ENCODE data around the gene STMN3.
"Not testable (repeated sequence)": the region's sequence is repeated elsewhere in the genome, so short reads cannot be mapped to it uniquely, and the experiment has no call there.

STMN3 gene

DNA sequence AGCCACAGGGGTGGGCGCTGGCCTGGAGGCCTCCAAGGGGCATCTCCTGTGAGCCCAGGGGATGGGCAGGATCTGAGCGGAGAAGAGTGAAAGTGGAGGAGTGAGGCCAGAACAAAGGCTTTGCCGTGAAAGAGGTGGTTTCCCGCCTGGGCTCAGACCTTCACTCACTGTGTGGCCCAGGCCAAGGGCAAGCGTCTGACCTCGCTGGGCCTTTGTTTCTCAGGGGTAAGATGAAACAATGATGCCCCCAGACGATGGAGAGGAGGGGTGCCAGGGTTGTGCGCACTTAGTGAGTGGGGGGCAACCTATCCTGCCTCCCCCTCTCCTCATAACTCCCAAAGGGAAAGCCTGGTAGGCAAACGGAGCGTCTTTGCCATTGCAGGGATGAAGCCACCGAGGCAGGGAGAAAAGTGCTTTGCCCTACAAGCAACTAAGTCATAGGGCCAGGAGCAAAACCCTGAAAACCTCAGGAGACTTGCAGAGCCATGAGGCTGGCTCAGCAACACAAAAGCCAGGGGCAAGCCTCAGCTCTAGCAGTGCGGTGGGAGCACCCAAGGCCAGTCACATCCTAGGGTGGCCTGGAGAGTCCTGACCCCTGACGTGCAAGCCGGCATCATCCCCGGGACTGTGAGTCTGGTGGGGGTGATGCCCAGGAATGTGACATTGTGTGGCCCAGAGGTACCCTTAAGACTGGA, 897 bp upstream of the STMN3 start:
- DNase-seq = no peak

DNA sequence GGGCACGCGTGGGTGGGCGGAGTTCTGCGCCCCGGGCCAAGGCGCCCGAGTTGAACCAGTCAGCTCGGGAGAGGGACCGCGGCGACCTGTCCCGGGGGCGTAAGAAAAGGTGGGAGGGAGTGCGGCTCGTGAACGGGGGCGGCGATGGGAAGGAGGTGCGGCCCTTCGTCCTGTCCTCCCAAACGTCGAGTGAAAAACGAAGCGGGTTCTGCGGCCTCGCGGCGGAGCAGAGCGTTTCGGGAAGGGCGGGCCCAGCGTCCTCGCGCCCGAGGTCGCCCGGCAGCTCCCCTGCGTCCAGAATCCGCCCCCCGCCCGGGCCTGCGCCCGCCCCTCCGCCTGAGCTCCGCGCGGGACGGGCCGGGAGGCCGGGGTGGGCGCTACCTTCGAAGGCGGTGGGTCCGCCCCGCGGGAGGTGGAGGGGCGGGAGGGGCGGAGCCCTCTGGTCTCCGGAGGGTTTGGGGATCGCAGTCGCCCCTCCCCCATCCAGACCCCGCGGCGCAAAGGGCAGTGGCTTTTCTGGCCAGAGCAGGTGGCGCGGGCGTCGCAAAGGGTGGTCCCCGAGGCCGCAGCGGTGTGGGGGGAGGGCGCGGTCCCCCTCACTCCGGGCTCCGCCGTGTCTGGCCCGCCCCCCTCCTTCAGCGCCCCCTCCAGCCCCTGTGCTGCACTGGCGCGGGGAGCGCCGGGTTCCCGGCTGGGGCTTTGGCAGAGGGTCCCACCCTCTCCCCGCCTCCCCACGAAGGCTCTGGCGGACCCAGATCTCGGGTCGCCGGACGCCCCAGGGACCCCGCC, 838 bp downstream of the STMN3 start:
- DNase-seq = peak; percentile 16

DNA sequence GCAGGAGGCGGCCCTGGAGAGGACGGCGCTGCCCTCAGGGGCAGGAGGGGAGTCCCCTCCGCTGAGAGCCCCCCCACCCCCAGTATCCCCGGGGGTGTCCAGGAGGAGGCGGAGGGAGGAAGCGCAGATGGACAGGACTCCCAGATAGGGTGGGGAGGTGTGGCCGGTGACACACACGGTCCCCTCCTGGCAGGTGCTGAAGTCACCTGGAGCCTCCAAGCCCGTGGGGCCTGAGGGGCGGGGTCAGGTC, 1.4 kb downstream of the STMN3 start:
- DNase-seq = no peak

DNA sequence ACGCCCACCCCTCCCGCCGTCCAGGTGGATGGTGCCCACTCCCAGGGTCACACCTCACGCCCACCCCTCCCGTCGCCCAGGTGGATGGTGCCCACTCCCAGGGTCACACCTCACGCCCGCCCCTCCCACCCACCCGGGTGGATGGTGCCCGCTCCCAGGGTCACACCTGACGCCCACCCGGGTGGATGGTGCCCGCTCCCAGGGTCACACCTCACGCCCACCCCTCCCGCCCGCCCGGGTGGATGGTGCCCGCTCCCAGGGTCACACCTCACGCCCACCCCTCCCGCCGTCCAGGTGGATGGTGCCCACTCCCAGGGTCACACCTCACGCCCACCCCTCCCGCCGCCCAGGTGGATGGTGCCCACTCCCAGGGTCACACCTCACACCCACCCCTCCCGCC, 2.7 kb downstream of the STMN3 start:
- not testable (repeated sequence) for DNase-seq

DNA sequence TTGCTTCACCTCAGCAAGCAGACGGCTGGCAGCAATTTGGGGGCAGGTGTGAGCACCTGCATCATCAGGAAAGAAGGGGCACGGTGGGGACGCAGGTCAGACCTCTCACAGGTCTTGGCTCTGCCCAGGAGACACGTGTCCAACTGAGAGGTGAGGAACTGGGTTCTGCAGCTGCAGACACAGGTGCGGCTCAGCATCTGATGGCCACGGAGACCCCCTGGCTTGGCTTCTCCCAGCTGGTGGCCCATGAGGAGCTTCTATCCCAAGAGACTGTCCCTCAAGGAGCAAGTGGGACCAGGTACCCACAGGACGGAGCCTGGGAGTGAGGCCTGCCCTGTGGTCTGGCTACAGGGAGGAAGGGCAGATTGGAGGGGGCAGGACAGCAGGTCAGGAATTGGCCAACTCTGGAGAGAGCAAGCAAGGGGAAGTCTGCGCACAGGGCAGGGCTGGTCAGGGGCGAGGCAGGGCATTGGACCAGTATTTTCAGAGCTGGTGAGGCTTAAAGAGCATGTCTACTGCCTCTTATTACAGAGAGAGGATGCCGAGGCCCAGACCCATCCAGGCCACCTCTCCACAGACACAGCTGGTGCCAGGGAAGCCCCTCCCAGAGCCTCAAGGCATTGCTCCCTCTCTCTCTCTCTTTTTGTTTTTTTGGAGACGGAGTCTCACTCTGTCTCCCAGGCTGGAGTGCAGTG, 4.2 kb downstream of the STMN3 start:
- no peak for DNase-seq

DNA sequence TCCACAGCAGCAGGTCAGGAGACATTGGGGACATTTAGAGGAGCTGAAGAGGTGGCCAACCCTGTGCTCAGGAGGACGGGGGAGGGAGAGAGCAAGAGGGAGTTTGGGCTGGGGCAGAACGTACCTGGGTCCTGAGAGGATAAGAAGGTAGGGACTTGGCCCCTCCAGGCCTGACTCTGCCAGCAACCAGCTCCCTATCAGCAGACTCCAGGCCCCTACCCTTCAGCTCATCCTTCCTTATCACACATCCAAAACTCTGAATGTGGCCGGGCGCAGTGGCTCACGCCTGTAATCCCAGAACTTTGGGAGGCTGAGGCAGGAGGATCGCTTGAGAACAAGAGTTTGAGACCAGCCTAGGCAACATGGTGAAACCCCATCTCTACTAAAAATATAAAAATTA, 5.0 kb downstream of the STMN3 start:
- DNase-seq = no peak

DNA sequence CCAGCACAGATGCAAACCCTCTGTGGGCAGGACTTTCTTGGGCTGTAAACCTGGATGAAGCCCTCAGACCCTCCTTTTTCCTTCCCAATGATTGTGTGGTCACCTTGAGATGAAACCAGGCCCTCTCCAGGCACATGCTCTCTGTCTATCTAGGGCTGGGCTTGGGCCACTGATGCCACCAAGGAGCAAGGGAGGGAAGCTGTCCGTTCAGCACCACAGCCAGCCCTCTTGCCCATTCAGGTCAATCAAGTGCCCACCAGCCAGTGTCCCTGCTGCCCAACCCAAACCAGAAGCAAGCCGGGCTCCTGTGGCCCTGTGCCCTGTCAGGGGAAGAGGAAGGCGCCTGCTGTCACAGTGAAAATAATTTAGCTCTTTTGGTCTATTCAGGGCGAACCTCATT, 8.0 kb downstream of the STMN3 start:
- no peak for DNase-seq

DNA sequence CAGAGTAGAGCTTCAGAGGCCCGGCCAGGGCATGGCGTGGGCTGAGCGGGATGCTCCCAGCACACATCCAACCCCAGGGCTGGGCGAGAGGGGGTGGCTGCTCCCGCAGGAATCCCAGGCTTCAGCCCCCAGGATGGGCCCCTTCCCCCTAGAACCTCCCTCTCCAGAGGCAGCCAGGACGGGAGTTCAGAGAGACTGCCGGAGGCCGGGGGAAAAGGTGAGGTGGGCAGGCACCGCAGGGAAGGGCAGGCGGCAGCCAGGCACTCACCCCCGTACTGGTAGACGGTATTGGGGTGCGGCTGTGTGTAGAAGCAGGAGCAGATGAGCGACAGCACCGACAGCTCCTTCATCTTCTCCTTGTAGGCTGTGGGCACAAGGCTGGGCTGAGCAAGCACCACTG, 9.3 kb downstream of the STMN3 start:
- DNase-seq = no peak

DNA sequence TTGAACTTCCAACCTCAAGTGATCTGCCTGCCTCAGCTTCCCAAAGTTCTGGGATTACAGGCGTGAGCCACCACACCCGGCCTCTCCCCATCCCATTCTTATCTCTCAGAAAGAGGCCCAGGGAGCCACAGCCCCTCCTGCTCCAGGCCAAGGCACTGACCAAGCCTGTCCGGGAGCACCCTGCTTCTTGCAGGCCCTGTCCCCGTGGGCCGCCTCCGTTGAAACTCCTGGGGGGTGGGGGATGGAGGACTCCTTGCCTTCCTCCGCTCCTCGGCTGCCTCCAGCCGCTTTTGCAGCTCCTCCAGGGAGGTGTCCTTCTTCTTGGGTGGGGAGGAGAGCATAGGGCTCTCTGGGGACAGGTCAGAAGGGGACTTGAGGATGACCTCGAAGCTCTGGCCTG, 9.7 kb downstream of the STMN3 start:
- no peak for DNase-seq

DNA sequence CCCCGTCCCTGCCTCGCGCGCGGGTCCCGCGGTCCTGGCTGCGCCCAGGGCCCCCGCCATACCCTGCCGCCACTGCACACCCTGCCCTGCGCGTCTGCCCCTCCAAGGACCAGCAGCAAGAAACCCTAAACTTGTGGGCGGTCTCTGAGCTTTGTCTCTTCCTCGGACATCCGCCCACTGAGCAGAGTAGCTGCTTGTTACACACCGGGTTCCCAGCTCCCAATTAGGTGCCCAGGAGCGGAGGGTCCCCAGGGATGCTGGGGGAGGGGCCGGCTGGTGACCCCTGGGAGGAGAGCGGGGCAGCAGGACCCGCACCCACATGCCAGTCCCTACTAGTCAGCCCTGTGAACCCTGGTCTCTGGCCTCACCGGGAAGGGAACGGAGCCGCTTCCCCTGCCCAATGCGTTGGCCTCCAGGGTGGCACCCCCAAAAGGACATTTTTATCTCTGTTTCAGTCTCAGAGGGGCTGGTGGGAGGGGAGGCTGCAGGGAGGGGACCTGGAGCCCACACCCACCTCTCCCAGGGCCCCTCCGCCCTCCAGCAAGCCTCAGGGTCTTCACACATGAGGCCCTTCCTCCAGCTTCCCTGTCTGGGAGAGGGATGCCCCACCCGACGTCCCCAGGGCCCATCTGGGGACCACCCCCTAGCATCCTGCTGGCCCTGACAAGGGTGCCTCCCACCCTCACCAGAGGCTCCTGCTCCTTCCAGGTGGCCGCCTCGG, 10.5 kb downstream of the STMN3 start:
- no peak for DNase-seq

DNA sequence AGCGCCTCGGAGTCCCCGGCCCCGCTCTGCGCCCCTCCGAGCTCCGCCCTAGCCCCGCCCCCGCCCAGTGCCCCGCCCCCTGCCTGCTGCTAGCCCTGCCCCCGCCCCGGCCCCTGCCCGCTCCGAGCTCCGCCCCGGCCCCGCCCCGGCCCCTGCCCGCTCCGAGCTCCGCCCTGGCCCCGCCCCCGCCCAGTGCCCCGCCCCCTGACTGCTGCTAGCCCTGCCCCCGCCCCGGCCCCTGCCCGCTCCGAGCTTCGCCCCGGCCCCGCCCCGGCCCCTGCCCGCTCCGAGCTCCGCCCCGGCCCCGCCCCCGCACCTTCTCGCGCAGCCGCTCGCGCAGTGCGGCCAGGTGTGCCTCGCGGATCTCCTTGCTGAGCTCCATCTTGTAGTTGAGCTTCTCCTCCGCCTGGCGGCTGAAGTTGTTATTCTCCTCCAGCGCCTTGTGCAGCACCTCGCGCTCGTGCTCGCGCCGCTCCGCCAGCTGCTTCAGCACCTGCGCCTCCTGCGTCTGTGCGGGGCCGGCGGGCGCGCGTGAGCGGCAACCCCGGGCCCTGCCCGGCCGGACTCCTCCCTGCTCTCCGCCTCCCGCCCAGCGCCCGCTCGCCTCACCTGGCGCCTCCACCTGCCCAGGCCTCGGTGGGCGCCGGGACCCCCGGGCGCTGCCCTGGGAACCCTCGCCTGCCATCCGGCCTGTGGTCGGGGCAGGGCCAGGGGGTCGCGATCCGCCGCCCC, 11.3 kb downstream of the STMN3 start:
- peak; percentile 39 for DNase-seq

DNA sequence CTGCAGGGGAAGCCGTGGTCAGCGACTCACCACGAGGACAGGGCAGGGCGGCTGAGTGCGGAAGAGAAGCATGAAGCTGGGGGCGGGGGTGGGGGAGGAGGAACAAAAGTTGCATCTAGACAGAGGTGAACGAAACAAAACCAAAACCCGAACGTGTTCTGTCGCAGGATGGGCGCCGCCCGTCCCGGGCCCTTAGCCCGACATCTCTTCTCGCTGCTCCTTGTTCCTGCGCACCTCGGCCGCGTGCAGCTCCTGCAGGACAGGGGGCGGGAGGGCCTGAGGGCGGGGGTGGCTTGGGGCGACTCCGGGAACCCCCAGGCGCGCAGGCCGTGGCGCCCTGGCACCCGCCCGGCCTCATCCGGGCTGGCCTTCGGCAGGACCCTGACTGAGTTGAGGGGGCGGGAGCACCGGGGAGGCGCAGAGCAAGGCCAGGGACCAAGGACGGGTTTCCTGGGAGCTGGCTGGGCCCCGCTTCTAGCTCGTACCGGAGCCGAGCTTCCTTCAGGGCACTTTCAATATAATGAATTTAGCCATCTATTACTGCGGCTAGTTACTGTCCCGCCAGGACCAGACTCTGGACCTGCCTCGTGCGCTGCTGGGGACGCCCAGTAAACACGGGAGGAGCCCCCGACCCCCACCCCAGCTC, 12.0 kb downstream of the STMN3 start:
- DNase-seq = no peak

DNA sequence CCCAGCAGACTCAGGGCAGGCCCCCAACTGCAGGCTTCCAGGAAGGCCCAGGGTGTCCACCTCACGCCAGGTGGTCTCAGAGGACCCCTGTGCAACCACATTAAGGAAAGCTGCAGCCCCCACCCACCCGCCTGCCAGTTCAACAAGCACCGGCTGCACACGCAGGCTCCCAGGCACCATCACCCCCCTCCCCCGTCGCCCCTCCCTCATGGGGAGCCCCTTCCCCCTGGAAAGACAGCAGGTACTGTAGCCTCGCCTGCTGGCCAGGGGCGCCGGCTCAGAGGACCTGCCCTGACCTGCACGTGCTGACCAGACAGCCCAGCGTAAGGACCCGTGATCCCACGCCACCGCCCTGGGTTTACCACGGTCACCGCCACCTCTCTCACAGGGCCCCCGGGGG, 12.5 kb downstream of the STMN3 start:
- not testable (repeated sequence) for DNase-seq

DNA sequence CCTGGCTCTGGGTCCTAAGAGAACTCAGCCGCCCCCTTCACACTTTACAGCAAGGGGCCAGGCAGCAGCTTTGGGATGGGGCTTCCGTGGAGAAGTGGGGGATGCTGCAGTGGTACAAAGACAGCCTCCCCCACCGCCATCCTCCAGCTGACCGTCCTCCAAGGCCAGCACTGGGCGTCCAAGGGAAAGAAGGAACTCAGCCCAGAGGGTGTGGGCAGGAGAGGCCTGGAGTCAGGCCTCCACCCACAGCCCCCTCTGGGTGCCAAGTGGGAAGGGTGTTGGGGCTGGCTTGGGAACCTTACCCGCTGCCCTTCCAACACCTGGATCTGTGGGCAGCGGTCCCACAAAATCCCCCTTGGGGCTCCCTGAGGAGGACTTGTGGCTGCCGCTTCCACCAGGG, 13.1 kb downstream of the STMN3 start:
- no peak for DNase-seq

DNA sequence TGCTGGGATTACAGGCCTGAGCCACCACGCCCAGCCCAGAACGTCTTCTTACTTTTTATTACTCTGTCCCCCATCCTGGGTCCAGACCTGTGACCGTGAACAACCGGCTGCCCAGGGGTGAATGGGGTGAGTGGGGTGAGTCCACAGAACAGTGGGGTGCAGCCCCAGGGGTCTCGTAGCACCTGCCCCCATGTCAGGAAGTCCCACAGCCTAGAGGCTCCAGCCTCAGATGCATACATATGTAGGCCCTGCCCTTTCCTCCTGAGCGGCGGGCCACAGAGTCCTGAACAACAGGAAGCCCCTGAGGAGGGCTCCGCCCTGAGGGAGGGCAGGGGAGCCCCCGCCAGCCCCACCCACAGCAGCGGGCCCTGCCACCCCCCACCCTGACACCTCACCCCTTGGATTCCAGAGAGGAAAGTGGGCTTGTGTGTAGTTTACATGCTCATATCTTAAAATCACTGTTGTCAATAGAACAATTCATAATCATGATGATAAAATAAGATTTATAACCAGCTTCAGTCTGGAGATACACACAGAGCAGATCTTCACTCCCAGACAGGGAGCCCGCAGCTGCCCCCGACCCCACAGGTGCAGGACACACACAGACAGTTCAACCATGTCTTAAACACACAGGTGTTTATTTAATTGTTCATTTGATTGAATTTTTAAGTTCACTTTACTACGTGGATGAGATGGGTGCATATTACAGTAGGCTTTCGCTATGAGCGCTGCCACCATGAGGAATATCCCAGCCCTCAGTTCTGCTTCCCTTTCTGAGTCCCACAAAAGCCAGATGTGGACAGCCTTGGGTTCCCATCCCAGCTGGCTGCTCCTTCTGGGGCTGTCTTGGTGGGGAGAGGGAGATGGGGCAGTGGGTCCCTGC, 13.9 kb downstream of the STMN3 start:
- DNase-seq = no peak

DNA sequence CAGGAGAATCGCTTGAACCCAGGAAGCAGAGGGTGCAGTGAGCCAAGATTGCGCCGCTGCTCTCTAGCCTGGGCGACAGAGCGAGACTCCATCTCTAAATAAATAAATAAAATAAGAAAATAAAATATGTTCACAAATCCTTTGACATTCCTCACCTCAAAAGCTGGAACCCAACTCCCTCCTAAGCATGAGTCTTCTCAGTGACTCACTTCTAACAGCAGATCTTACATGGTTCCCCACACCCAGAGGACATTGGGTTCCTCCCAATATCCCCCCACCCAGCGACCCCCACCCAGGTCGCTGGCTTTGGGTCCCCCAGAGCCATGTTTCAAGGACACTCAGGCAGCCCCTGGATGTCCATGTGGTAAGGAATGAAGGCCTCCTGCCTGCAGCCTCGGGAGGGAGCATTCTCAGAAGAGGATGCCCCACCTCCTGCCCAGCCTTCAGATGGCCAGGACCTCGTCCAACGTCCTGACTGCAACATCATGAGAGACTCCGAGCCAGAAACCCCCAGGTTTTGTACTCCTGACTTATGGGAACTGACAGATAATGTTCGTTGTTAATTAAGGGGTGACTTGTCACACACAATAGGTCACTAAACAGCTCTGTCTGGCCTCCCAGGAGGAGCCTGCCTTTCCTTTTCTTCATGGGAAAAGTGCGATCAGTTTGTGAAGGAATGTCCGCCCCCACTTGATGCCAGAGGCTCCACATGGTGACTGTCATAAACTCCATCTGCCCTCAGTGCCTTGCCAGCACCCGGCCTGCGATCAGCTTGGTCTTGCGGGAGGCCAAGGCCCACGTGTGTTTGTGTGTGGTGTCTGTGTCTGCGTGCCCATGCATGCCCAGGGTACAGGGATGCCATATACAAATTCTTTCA, 16.2 kb downstream of the STMN3 start:
- DNase-seq = peak; percentile 24

DNA sequence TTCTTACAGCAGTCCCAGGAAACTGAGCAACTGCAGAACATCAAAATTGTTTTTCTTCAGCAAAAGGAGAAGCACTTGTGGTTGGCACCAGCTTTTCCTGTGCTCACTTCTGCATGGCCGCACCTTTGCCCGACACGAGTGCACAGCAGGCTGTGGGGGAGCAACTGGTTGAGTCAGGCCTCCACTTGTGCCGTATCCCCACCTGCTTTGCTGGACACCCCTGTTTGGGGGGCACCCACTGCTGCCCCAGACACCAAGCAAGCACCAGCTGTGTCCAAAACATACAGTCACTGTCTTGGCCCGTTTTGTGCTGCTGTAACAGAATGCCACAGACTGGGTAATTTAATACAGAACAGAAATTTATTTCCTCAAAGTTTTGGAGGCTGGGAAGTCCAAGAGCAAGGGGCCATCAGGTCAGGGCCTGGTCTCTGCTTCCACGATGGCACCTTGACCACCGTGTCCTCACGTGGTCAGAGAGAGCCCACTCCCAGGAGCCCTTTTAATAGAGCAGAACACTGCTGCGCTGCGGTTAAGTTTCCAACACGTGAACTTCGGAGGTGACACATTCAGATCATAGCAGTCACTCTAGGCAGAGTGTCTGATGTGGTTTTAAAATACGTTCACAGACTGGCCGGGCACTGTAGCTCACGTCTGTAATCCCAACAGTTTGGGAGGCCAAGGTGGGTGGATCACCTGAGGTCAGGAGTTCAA, 17.6 kb downstream of the STMN3 start:
- DNase-seq = no peak

DNA sequence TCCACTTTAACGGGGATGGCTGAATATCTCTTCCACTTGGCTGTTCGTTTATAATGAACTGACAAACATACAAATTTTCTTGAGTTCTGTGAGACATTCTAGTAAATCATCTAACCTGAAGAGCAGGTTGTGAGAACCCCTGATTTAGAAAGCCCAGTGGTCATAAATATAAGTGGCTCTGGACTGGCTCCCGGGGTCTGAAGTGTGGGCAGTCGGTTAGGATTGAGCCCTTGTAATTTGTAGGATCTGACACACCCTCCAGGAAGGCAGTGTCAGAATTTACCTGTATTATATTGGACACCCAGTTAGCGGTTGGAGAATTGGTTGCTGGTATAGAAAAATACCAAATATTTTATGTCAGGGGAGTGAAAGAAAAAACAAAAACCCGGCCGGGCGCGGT, 19.5 kb downstream of the STMN3 start:
- no peak for DNase-seq

DNA sequence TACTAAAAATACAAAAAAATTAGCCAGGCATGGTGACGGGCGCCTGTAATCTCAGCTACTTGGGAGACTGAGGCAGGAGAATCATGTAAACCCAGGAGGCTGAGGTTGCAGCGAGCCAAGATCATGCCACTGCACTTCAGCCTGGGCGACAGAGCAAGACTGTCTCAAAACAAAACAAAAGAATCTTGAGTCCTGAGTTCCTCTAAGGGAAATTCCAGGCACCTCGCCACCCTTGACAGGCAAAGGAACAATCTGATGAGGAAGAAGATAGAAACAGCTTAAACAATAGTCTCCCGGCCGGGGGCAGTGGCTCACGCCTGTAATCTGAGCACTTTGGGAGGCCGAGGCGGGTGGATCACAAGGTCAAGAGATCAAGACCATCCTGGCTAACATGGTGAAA, 21.8 kb downstream of the STMN3 start:
- DNase-seq = not testable (repeated sequence)

DNA sequence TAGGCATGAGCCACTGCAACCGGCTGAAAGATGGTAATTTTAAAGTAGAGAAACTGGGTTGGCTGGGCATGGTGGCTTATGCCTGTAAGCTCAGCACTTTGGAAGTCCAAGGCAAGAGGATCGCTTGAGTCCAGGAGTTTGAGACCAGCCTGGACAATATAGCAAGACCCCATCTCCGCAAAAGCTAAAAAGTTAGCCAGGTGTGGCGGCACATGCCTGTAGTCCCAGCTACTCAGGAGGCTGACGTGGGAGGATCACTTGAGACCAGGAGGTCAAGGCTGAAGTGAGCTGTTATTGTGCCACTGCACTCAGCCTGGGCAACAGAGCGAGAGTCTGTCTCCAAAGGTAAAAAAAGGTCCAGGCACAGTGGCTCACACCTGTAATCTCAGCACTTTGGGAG, 22.3 kb downstream of the STMN3 start:
- not testable (repeated sequence) for DNase-seq

Data from NCI-H1694 (cell line).